HT1080 (cell line): Measurements from ENCODE around the gene FANCI. TPM values are rescaled to one million over a fixed set of nuclear protein-coding genes. Genes with fewer than 3 reads are reported as not detected.
"Not testable (repeated sequence)": the region's sequence is repeated elsewhere in the genome, so short reads cannot be mapped to it uniquely, and the experiment has no call there.

Experiments
- DNase-seq: peaks from one replicate; pipeline ENCODE4 v3.0.0-alpha.2; 2015; ENCODE audit warnings: low read depth
- total RNA-seq: library from RNA; depleted of rRNA; stranded (reverse); fragments of >200 nt; shearing (Covaris generic); gene quantifications from 2 replicates; pipeline ENCODE4 v1.2.3, GENCODE V29; 2014

FANCI gene
- total RNA-seq, 1 experiment from 2014 or later, result 43.2 TPM

GRCh38 chr15:89221543-89221942 lies 22.2 kb upstream of the FANCI start, which contains the start of gene RLBP1:
Gene RLBP1, minus strand, starts transcription at chr15:89221579. Its CDS starts 2,604 bp downstream, at chr15:89218975.
- DNase-seq, result no peak

- no peak for DNase-seq
Measured at GRCh38 chr15:89225588-89225987, 18.2 kb upstream of the FANCI start.

- no peak for DNase-seq
Measured at GRCh38 chr15:89226359-89227221, 17.2 kb upstream of the FANCI start.

- DNase-seq, result no peak
Measured at GRCh38 chr15:89227425-89227824, 16.4 kb upstream of the FANCI start.

GRCh38 chr15:89230277-89230676 lies 13.5 kb upstream of the FANCI start:
- no peak for DNase-seq

- DNase-seq, result no peak
Measured at GRCh38 chr15:89231832-89232231, 11.9 kb upstream of the FANCI start.

- not testable (repeated sequence) for DNase-seq
Measured at GRCh38 chr15:89239883-89240810, 3.6 kb upstream of the FANCI start.

- no peak for DNase-seq
Measured at GRCh38 chr15:89243046-89243690, 611 bp upstream of the FANCI start.

- DNase-seq, result no peak
Measured at GRCh38 chr15:89244574-89244903, 760 bp downstream of the FANCI start.

GRCh38 chr15:89247446-89247845 lies 3.7 kb downstream of the FANCI start:
- DNase-seq, result no peak

- DNase-seq, result no peak
Measured at GRCh38 chr15:89248584-89248983, 4.8 kb downstream of the FANCI start.

GRCh38 chr15:89250142-89250541 lies 6.4 kb downstream of the FANCI start:
- not testable (repeated sequence) for DNase-seq

- DNase-seq, result not testable (repeated sequence)
Measured at GRCh38 chr15:89277281-89277680, 33.5 kb downstream of the FANCI start.

GRCh38 chr15:89278307-89278706 lies 34.5 kb downstream of the FANCI start:
- DNase-seq, result no peak

GRCh38 chr15:89282631-89283030 lies 38.9 kb downstream of the FANCI start:
- DNase-seq, result no peak

- no peak for DNase-seq
Measured at GRCh38 chr15:89283201-89283600, 39.4 kb downstream of the FANCI start.

- DNase-seq, result no peak
Measured at GRCh38 chr15:89291934-89292438, 48.2 kb downstream of the FANCI start.

GRCh38 chr15:89293012-89293411 lies 49.2 kb downstream of the FANCI start:
- DNase-seq, result no peak

GRCh38 chr15:89299896-89300295 lies 56.1 kb downstream of the FANCI start:
- no peak for DNase-seq

- DNase-seq, result no peak
Measured at GRCh38 chr15:89301304-89302089, 57.7 kb downstream of the FANCI start.

GRCh38 chr15:89303986-89304385 lies 60.2 kb downstream of the FANCI start:
- DNase-seq, result no peak
